DND-41 (cell line): ENCODE results near the gene M6PR.

Experiments used
- CTCF ChIP-seq: IDR thresholded peaks from 2 replicates; pipeline ENCODE4 v1.5.1; 2012; ENCODE audit warnings: borderline replicate concordance, low read length, moderate library complexity, mild to moderate bottlenecking; ENCODE audit not compliant: poor library complexity, severe bottlenecking; ENCODE audit errors: extremely low read depth
- EZH2 ChIP-seq: IDR thresholded peaks from 3 replicates; pipeline ENCODE4 v1.6.1; 2012; ENCODE audit warnings: borderline replicate concordance, low read depth, mild to moderate bottlenecking, moderate library complexity, low read length, inconsistent platforms; ENCODE audit not compliant: severe bottlenecking

- TF ChIP-seq CTCF = no peak
- no peak for TF ChIP-seq EZH2
Measured at GRCh38 chr12:8987163-8987562, 37.7 kb upstream of the M6PR start.
